Tibial nerve (tissue), 4 donors: ENCODE measurements around the gene NIPAL3. TPM values are rescaled to one million over a fixed set of nuclear protein-coding genes. Genes with fewer than 3 reads are reported as not detected.
"Not testable (repeated sequence)": the region's sequence is repeated elsewhere in the genome, so short reads cannot be mapped to it uniquely, and the experiment has no call there.

Experiments used
- DNase-seq, 2 donors: peaks; one replicate each; pipeline ENCODE4 v3.0.0-alpha.2; 2019; ENCODE audit warnings: low spot score in 2 of 2
- H3K27ac ChIP-seq, 4 donors: fragments of 200-600 bp; sonication (generic) in 3 of 4; one replicate each; pipeline ENCODE4 v1.5.1; 2017 to 2019; ENCODE audit warnings: mild to moderate bottlenecking in 1 of 4
- H3K27me3 ChIP-seq, 2 donors: fragments of 200-600 bp; sonication (generic) in 1 of 2; one replicate each; pipeline versions ENCODE4 v1.5.1 to v1.6.0; 2017 to 2019
- H3K36me3 ChIP-seq, 3 donors: fragments of 200-600 bp; sonication (generic); one replicate each; pipeline ENCODE4 v1.5.1; 2018 to 2019
- H3K4me1 ChIP-seq, 4 donors: fragments of 200-600 bp; sonication (generic) in 3 of 4; one replicate each; pipeline ENCODE4 v1.5.1; 2017 to 2019
- H3K4me3 ChIP-seq, 4 donors: fragments of 200-600 bp; sonication (generic) in 3 of 4; one replicate each; pipeline ENCODE4 v1.5.1; 2017 to 2019; ENCODE audit warnings: mild to moderate bottlenecking in 1 of 4, moderate library complexity in 1 of 4
- H3K9me3 ChIP-seq, 4 donors: fragments of 200-600 bp; sonication (generic) in 3 of 4; one replicate each; pipeline ENCODE4 v1.5.1; 2017 to 2019
- CTCF ChIP-seq, 5 experiments: fragments of 200-600 bp in 3 of 5; fragments of 450-650 bp in 2 of 5; sonication (generic) in 3 of 5; IDR thresholded peaks; one replicate each; pipeline ENCODE4 v1.5.1; 2016 to 2019; ENCODE audit warnings: antibody characterized with exemption in 5 of 5, mild to moderate bottlenecking in 3 of 5, moderate library complexity in 2 of 5
- EP300 ChIP-seq, 2 donors: sonication (generic); formaldehyde crosslinking; IDR thresholded peaks; one replicate each; pipeline ENCODE4 v1.6.1; 2017; ENCODE audit warnings: antibody characterized with exemption in 2 of 2, mild to moderate bottlenecking in 1 of 2
- POLR2A ChIP-seq, 2 donors: fragments of 450-650 bp; IDR thresholded peaks; one replicate each; pipeline ENCODE4 v1.6.1; 2017; ENCODE audit warnings: antibody characterized with exemption in 2 of 2, mild to moderate bottlenecking in 2 of 2, moderate library complexity in 2 of 2
- WGBS, 2 donors: methylation state at CpG; one replicate each; pipeline ENCODE4 v1.1.5; 2018; 5-methylcytosine and 5-hydroxymethylcytosine counted together
- total RNA-seq, 4 donors: library from RNA; depleted of rRNA; stranded (reverse); fragments of >200 nt; gene quantifications; one replicate each; pipeline ENCODE4 v1.1.0, GENCODE V29; 2016

NIPAL3 gene
- total RNA-seq, 4 donors from 2014 or later, result 16.5 to 41.1 (median 30.1) TPM

GRCh38 chr1:24454673-24455072, 39.1 kb downstream of the NIPAL3 start:
- 55 to 64% methylated on average over 5 of the region's 5 CpGs for WGBS, 2 donors
- no peaks in the 10 kb centered on the region for H3K4me1 ChIP-seq
- peaks cover 0 to 88% (median 0%) of the 10 kb centered on the region in 3 donors for H3K36me3 ChIP-seq
- DNase-seq, result no peak
- no peaks in the 10 kb centered on the region for H3K27me3 ChIP-seq
- H3K27ac ChIP-seq, result no peak overlapping the region
- no peak for TF ChIP-seq CTCF (IDR thresholded peaks at IDR 0.05)
- TF ChIP-seq POLR2A (IDR thresholded peaks at IDR 0.05), result no peak
- TF ChIP-seq EP300 (IDR thresholded peaks at IDR 0.05), result no peak
- no peak overlapping the region for H3K4me3 ChIP-seq
- H3K9me3 ChIP-seq, result no peaks in the 10 kb centered on the region

- Histone ChIP-seq H3K9me3 (no peaks in the 10 kb centered on the region), H3K27ac (no peak overlapping the region), H3K4me3 (no peak overlapping the region), H3K36me3 (peaks cover 0 to 88% (median 0%) of the 10 kb centered on the region in 3 donors), H3K27me3 (no peaks in the 10 kb centered on the region), H3K4me1 (no peaks in the 10 kb centered on the region)
- 93 to 95% methylated on average over 5 of the region's 5 CpGs for WGBS, 2 donors
- TF ChIP-seq POLR2A (IDR thresholded peaks at IDR 0.05), result no peak
- TF ChIP-seq EP300 (IDR thresholded peaks at IDR 0.05), result no peak
- TF ChIP-seq CTCF (IDR thresholded peaks at IDR 0.05), result no peak
- no peak for DNase-seq
Measured at GRCh38 chr1:24455272-24455671, 39.7 kb downstream of the NIPAL3 start.

- Histone ChIP-seq H3K27me3 (no peaks in the 10 kb centered on the region), H3K4me1 (no peaks in the 10 kb centered on the region), H3K27ac (no peak overlapping the region), H3K4me3 (no peak overlapping the region), H3K9me3 (no peaks in the 10 kb centered on the region), H3K36me3 (peaks cover 0 to 93% (median 0%) of the 10 kb centered on the region in 3 donors)
- TF ChIP-seq EP300 (IDR thresholded peaks at IDR 0.05), result no peak
- TF ChIP-seq CTCF (IDR thresholded peaks at IDR 0.05), result no peak
- no peak for TF ChIP-seq POLR2A (IDR thresholded peaks at IDR 0.05)
- no peak for DNase-seq
- 89 to 93% methylated on average over 3 of the region's 3 CpGs for WGBS, 2 donors
Measured at GRCh38 chr1:24457866-24458265, 42.3 kb downstream of the NIPAL3 start.

- DNase-seq, result no peak
- no peak overlapping the region for H3K4me3 ChIP-seq
- H3K36me3 ChIP-seq, result peaks cover 0 to 85% (median 0%) of the 10 kb centered on the region in 3 donors
- no peak overlapping the region for H3K27ac ChIP-seq
- no peaks in the 10 kb centered on the region for H3K9me3 ChIP-seq
- WGBS, 2 donors, result 84 to 89% methylated on average over 6 of the region's 6 CpGs
- TF ChIP-seq CTCF (IDR thresholded peaks at IDR 0.05), result no peak
- TF ChIP-seq POLR2A (IDR thresholded peaks at IDR 0.05), result no peak
- no peak for TF ChIP-seq EP300 (IDR thresholded peaks at IDR 0.05)
- H3K27me3 ChIP-seq, result no peaks in the 10 kb centered on the region
- H3K4me1 ChIP-seq, result no peaks in the 10 kb centered on the region
Measured at GRCh38 chr1:24459551-24460266, 44.1 kb downstream of the NIPAL3 start.

GRCh38 chr1:24462128-24462527, 46.5 kb downstream of the NIPAL3 start:
- WGBS, 2 donors, result 91 to 94% methylated on average over 4 of the region's 4 CpGs
- H3K27me3 ChIP-seq, result not testable (repeated sequence)

More at GRCh38 chr1:24462128-24462527, 46.5 kb downstream of the NIPAL3 start:
- H3K36me3 ChIP-seq, result peaks cover 0 to 83% (median 0%) of the 10 kb centered on the region in 3 donors
- H3K9me3 ChIP-seq, H3K4me3 ChIP-seq, H3K27ac ChIP-seq, H3K4me1 ChIP-seq, DNase-seq: not testable (repeated sequence)
